HG03139 (cell line): ENCODE data around the gene PSMG3.
"Not testable (repeated sequence)": the region's sequence is repeated elsewhere in the genome, so short reads cannot be mapped to it uniquely, and the experiment has no call there.

Experiments used
- ATAC-seq: cut with Tn5 transposase; IDR thresholded peaks from one replicate; pipeline ENCODE4 v1.9.1; 2021; ENCODE audit not compliant: unreplicated experiment

PSMG3 gene

GRCh38 chr7:1597066-1597760 is 27.4 kb upstream of the PSMG3 start:
- no peak for ATAC-seq

DNA sequence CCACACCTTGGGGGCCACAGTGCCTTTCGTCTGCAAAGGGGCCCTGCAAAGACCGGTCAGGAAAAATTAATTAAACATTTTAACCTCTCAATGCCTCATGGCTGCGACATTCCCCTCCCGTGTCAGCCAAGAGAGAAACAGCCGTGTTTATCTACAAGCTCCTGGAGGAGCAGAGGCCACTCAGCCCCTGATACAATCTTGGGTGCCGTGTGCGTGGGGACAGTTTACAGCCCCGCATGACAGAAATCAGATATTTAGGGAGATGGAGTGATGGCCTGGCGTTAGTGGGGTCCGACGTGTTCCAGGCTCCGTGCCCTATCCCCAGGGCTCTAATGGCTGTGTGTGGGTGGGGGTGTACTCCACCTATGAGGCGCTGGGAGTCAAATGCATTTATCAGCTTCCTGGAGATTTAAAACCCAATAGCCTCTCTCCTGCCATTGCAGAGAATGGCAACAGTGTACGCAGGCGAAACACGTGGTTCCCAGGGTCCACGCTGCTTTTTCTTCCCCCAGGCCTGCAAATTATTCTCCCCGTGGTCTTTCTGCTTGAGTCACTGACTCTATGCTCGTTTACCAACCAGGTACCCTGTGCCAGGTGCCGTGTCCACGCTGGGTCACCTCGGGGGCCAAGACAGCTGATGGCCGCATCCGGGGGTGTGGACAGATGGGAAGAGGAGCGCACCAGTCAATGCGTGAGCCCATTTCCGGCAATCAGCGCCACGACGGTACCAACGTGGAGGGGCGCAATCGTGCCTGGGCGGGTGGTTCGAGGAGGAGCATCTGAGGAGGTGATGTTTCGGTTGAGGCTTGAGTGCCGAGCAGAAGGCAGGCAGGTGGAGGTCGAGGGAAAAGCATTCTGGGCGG is 26.6 kb upstream of the PSMG3 start:
- no peak for ATAC-seq

- ATAC-seq, result no peak
These were observed 25.8 kb upstream of the PSMG3 start for GRCh38 chr7:1595636-1596035.

- no peak for ATAC-seq
These were observed 25.2 kb upstream of the PSMG3 start for GRCh38 chr7:1595027-1595426.

DNA sequence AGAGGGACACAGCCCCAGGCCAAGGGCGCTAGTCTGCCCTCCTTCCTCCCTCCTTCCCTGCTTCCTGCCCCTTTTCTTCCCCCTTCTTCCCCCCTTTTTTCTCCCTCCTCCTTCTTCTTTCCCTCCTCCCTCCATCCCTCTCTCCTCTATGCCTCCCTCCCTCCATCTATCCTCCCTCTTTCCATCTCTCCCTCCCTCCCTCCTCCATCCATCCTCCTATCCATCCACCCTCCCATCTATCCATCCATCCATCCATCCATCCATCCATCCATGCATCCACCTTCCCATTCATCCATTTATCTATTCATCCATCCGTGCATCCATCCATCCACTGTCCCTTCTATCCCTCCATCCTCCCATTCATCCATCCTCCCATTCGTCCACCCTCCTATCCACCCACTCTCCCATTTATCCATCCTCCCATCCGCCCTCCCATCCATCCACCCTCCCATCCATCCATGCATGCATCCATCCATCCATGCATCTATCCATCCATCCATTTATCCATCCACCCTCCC is 24.1 kb upstream of the PSMG3 start:
- ATAC-seq, result no peak

DNA sequence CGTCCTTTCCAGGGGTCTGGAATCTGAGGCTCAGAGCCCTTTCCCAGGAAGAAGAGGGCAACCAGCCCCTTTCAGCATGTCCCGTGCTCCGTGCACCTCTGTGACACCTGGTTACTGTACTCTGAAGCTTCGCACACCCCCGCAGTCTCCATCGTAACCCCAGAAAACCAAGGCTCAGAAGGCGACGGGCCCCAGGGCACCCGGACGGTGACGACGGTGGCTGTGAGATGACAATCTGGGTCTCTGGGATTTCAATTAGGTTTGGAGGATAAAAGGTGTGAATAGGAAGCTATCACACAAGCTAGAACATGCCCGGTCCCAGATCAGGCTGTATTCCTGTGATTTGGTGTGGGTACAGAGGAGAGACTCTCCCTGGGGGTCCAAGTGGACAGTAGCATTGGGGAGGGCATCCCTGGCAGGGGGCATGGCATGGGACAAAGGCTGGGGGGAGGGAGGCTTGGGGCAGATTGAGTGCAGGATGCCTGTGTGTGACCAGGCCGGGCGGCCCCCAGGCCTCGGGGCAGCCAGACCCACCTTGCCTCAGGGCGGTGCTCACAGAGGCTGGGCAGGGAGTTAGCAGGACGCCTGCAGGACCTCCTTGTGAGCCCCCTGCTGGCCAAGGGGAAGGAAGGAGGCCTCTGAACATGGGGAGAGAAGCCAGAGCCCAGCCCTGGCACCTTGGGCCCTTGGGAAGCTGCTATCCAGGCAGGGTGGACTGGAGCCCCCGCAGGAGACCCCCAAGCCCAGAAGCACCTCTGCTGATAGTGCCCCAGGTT is 23.4 kb upstream of the PSMG3 start:
- no peak for ATAC-seq

- no peak for ATAC-seq
These were observed 22.6 kb upstream of the PSMG3 start for GRCh38 chr7:1592299-1592871.

- no peak for ATAC-seq
These were observed 22.0 kb upstream of the PSMG3 start for GRCh38 chr7:1591876-1592275.

DNA sequence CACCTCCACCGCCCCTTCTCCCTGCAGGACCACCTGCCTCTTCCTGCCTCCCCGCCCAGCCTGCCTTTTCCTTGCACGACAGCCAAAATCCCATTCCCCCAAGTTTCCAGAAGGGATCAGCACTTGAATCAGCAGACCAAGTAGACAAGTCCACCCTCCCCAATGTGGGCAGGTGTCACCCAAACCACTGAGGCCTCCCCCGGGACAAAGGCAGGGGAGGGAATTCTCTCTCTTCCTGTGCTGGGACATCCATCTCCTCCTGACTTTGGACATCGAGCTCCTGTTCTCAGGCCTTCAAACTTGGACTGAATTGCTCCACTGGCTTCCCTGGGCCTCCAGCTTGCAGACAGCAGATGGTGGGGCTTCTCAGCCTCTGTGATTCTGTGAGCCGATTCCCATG is 21.6 kb upstream of the PSMG3 start:
- ATAC-seq, result no peak

DNA sequence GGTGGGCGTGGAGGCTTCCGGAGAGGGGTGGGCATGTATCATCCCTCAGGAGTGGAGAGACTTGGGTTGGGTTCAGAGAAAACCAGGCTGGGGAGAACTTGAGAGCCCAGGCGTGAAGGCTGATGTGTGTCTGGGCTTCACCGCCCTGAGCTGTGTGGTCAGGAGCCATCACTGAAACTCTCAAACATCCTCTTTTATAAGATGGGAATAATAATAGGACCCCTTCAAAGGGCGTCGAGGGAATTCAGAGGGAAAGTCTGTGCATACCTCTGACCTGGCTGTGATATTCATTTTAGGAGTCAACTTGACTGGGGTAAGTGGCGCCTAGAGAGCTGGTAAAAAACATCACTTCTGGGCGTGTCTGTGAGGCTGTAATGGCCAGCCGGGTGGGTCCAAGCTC is 21.1 kb upstream of the PSMG3 start:
- ATAC-seq, result no peak

GRCh38 chr7:1590476-1590875 is 20.6 kb upstream of the PSMG3 start:
- no peak for ATAC-seq

DNA sequence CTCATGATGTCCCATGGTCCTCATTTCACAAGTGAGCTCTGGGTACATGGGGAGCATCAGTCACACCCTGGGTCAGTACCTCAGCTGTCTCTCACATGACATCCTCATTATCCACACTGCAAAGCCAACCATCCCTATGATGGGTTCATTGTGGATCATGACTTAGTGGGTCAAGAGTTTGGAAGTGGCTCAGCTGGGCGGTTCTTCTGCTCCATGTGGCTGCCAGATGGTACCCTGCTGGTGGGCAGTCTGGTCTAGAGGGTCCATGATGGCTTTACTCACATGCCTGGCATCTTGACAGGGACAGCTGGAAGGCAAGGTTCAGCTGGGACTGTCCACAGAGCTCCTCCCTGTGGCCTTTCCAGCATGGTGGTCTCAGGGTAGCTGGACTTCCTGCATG is 19.1 kb upstream of the PSMG3 start:
- no peak for ATAC-seq

GRCh38 chr7:1587738-1588137 is 17.9 kb upstream of the PSMG3 start:
- ATAC-seq, result no peak

DNA sequence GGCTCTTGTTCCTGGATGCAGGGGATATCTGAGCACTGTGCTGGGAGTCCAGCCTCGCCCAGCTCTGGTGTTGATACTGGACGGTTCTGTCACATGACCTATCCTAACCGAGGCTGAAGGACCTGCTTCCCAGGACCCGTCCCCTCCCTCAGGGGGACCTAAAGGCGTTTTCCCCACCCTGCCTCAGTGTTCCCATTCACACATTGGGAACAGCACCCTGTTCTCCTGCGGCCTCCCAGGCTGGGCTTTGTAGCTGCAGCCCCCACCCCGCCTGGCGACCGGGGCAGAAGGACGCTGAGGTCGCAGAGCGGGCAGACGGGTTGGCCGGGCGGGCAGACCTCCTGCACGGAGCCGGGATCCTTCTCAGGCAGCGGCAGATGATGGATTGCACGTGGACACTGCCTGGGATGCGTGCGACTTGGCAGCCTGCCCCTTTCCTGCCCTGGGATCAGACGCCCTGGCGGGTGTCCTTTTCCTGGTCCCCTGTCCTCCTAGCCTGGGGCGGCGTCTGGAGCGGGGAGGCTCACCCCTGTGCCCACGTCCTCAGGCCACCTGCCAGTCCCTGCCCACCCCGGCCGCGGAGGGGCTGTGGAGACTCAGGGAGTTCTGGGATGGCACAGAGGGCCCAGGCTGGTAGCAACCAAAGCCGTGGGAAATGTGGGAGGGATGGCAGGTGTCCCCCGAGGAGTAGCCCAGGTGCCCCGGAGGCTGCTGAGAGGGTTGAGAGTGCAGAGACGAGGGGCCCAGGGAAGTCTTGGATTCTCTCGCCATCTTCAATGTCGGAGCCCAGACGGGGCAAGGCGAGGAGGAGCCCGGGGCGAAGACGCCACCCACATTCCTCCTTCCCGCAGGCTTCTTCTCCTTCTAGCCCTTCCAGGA is 17.2 kb upstream of the PSMG3 start:
- no peak for ATAC-seq

DNA sequence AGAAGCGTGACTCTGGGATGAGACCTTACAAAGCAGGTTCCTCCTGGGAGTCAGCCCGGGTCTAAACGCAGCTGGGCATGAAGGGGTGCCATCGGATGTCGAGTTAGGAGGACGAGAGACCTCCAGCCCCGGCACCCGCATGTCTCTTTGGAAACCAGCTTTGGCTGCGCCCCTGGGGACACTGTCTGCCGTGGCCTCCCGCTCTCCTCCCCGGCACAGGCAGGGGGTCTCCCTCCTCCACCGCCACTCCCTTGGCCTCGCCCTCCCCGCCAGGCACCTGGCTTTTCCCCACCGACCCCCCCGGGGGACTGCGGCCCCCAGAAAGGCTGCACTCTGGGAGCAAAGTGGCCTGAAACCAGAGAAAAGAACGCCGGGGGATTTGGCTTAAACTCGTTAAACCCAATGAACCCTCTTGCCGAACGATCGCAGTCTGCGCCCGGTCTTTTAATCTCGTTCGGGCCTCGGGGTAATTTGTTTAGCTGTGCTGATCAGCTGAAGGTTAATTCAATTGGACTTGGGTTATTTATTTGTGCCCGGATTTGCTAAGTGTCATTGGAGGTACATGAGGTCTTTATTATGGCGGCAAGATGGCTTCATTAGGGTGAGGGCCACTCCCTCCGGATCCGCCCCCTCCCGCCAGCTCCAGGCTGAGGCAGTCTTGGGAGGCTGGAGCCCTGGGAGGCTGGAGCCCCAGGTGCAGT is 16.4 kb upstream of the PSMG3 start:
- ATAC-seq, result no peak

- no peak for ATAC-seq
These were observed 15.5 kb upstream of the PSMG3 start for GRCh38 chr7:1585142-1585981.

- no peak for ATAC-seq
These were observed 14.9 kb upstream of the PSMG3 start for GRCh38 chr7:1584700-1585099.

DNA sequence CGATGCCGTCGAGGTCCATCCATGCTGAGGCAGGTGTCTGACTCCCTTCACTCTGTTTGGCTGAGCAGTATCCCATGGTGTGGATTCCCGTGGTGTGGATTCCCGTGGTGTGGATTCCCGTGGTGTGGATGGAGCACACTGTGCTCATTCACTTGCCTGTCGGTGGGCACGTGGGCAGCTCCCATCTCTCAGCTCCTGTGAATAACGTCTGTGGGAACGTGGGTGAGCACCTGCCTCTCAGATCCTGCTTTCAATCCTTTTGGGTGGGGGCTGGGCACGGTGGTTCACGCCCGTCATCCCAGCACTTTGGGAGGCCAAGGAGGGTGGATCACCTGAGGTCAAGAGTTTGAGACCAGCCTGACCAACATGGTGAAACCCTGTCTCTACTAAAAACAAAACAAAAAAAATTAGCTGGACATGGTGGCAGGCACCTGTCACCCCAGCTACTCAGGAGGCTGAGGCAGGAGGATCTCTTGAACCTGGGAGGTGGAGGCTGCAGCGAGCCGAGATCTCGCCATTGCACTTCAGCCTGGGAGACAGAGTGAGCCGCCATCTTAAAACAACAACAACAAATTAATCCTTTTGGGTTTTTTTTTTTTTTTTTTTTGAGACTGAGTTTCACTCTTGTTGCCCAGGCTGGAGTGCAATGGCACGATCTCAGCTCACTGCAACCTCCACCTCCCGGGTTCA is 13.6 kb upstream of the PSMG3 start:
- ATAC-seq, result not testable (repeated sequence)
